ENCODE results near the gene LRP4.

DNA sequence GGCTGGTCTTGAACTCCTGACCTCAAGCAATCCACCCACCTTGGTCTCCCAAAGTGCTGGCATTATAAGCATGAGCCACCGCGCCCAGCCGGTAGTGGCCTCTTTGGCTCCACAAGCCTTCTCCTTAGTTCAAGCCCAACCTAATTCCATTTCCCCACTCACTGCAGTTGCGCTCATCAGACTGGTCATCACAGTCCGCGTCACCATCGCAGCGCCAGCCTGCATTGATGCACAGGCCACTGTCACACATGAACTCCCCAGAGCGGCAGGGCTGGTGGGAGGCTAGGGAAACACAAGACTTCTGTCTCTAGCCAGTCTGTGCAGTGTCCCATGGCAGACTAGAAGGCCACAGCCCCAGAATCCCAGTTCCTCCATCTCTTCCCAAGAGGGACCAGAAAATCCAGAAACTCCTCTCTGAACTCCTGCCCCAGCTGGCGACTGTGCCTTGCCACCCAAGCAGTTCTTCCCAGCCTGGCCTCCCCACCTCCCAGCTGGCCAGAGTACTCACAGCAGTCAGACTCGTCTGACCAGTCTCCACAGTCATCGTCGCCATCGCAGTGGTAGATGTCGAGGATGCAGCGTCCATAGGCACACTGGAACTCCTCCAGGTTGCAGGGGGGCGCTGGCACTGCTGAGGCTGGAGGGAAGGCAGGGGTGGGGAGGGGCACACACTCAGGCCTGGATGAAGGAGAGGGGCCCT is 19.8 kb downstream of the LRP4 start:
- TF ChIP-seq CTCF (IDR thresholded peaks at IDR 0.05): no peak
- no peak for TF ChIP-seq POLR2AphosphoS5 (IDR thresholded peaks at IDR 0.05)
- no peak for TF ChIP-seq EP300 (IDR thresholded peaks at IDR 0.05)
- no peak for TF ChIP-seq POLR2A (IDR thresholded peaks at IDR 0.05; ENCODE audit: low read depth)
